HG02981 (cell line): ENCODE data around the gene CHMP2A.
A peak's percentile ranks its signal among the peaks of the same experiment; 100 is the strongest.
"Not testable (repeated sequence)": the region's sequence is repeated elsewhere in the genome, so short reads cannot be mapped to it uniquely, and the experiment has no call there.

Source experiments
- ATAC-seq: cut with Tn5 transposase; IDR thresholded peaks from one replicate; pipeline ENCODE4 v1.9.1; 2021; ENCODE audit warnings: mild to moderate bottlenecking, moderate library complexity; ENCODE audit not compliant: unreplicated experiment

CHMP2A gene

GRCh38 chr19:58542641-58543372 lies 12.1 kb downstream of the CHMP2A start:
- not testable (repeated sequence) for ATAC-seq

- ATAC-seq, result not testable (repeated sequence)
Observed at GRCh38 chr19:58539169-58539559, 15.7 kb downstream of the CHMP2A start.

GRCh38 chr19:58538257-58539168 lies 16.4 kb downstream of the CHMP2A start:
- ATAC-seq, result no peak

GRCh38 chr19:58536852-58537798 lies 17.8 kb downstream of the CHMP2A start:
- no peak for ATAC-seq

GRCh38 chr19:58535857-58536256 lies 19.0 kb downstream of the CHMP2A start:
- ATAC-seq, result no peak

GRCh38 chr19:58531034-58531840 lies 23.7 kb downstream of the CHMP2A start:
- no peak for ATAC-seq

GRCh38 chr19:58529405-58529804 lies 25.5 kb downstream of the CHMP2A start:
- ATAC-seq, result no peak

GRCh38 chr19:58522709-58523108 lies 32.2 kb downstream of the CHMP2A start:
- no peak for ATAC-seq

- no peak for ATAC-seq
Observed at GRCh38 chr19:58521651-58522050, 33.3 kb downstream of the CHMP2A start.

- no peak for ATAC-seq
Observed at GRCh38 chr19:58520257-58520599, 34.7 kb downstream of the CHMP2A start.

GRCh38 chr19:58519355-58520256 lies 35.3 kb downstream of the CHMP2A start, which contains the start of gene ZBTB45:
Gene ZBTB45 (minus strand): TSS chr19:58519810. CDS start chr19:58517673, 2,137 bp downstream.
- ATAC-seq, result peak; percentile 70

GRCh38 chr19:58519087-58519354 lies 35.9 kb downstream of the CHMP2A start:
- ATAC-seq, result no peak

GRCh38 chr19:58518256-58519086 lies 36.4 kb downstream of the CHMP2A start:
- no peak for ATAC-seq

GRCh38 chr19:58516964-58517833 lies 37.7 kb downstream of the CHMP2A start:
- ATAC-seq, result no peak

GRCh38 chr19:58516246-58516836 lies 38.6 kb downstream of the CHMP2A start:
- ATAC-seq, result no peak

- no peak for ATAC-seq
Observed at GRCh38 chr19:58515259-58515658, 39.6 kb downstream of the CHMP2A start.

GRCh38 chr19:58514564-58515022 lies 40.3 kb downstream of the CHMP2A start:
- no peak for ATAC-seq
